Effector CD8-positive, alpha-beta T cell (primary cell): ENCODE measurements around the gene CLEC9A.

Source experiments
- DNase-seq: peaks from one replicate; lab custom pipeline; 2025; lab: John Stamatoyannopoulos, UW

The CLEC9A gene

GRCh38 chr12:10110256-10110844, 79.9 kb downstream of the CLEC9A start:
- DNase-seq, result no peak

GRCh38 chr12:10111451-10111850, 81.0 kb downstream of the CLEC9A start:
- no peak for DNase-seq

- DNase-seq, result no peak
Observed at GRCh38 chr12:10113075-10113474, 82.6 kb downstream of the CLEC9A start.

- DNase-seq, result no peak
Observed at GRCh38 chr12:10113920-10114319, 83.4 kb downstream of the CLEC9A start.

GRCh38 chr12:10115311-10115710, 84.8 kb downstream of the CLEC9A start:
- no peak for DNase-seq
